Ascending aorta (tissue), 2 donors: ENCODE measurements around the gene TP53INP2. TPM values are rescaled to one million over a fixed set of nuclear protein-coding genes. Genes with fewer than 3 reads are reported as not detected.

Experiments
- DNase-seq, 2 donors: peaks; one replicate each; pipeline ENCODE4 v3.0.0-alpha.2; 2019; ENCODE audit warnings: low spot score in 2 of 2
- H3K27ac ChIP-seq, 2 donors: fragments of 200-600 bp; sonication (generic); one replicate each; pipeline ENCODE4 v1.5.1; 2016 to 2017; ENCODE audit warnings: mild to moderate bottlenecking in 1 of 2
- H3K27me3 ChIP-seq: fragments of 200-600 bp; sonication (generic); one replicate; pipeline ENCODE4 v1.5.1; 2017
- H3K36me3 ChIP-seq, 2 donors: fragments of 200-600 bp; sonication (generic); one replicate each; pipeline ENCODE4 v1.5.1; 2016
- H3K4me1 ChIP-seq, 2 donors: fragments of 200-600 bp; sonication (generic); one replicate each; pipeline ENCODE4 v1.5.1; 2016 to 2017; ENCODE audit warnings: mild to moderate bottlenecking in 1 of 2
- H3K4me3 ChIP-seq, 2 donors: fragments of 200-600 bp; sonication (generic); one replicate each; pipeline ENCODE4 v1.5.1; 2016 to 2017; ENCODE audit warnings: mild to moderate bottlenecking in 1 of 2
- H3K9me3 ChIP-seq, 2 donors: fragments of 200-600 bp; sonication (generic); one replicate each; pipeline ENCODE4 v1.5.1; 2016
- CTCF ChIP-seq, 3 experiments: fragments of 200-600 bp in 2 of 3; fragments of 450-650 bp in 1 of 3; sonication (generic) in 2 of 3; IDR thresholded peaks; one replicate each; pipeline ENCODE4 v1.5.1; 2016 to 2019; ENCODE audit warnings: antibody characterized with exemption in 3 of 3, mild to moderate bottlenecking in 1 of 3, moderate library complexity in 1 of 3
- intact Hi-C: fragments of 100-400 bp; cut with DNase I; formaldehyde crosslinking; loops from one replicate; pipeline ENCODE4 v1.15.1; 2023
- total RNA-seq: library from RNA; depleted of rRNA; stranded (reverse); fragments of >200 nt; gene quantifications from one replicate; pipeline ENCODE4 v1.1.0, GENCODE V29; 2016

Gene TP53INP2
- total RNA-seq, 1 donor from 2014 or later = 6.2 TPM

GRCh38 chr20:34724172-34724571 lies 20.0 kb downstream of the TP53INP2 start:
- intact Hi-C loops = no loop called here
- H3K36me3 ChIP-seq = peaks cover 35 to 48% of the 10 kb centered on the region in 2 donors

GRCh38 chr20:34729416-34729815 lies 25.3 kb downstream of the TP53INP2 start:
- no peak for DNase-seq
- H3K4me3 ChIP-seq = no peak overlapping the region
- no peaks in the 10 kb centered on the region for H3K9me3 ChIP-seq
- no peaks in the 10 kb centered on the region for H3K27me3 ChIP-seq
- H3K4me1 ChIP-seq = no peaks in the 10 kb centered on the region
- peaks cover 56 to 72% of the 10 kb centered on the region in 2 donors for H3K36me3 ChIP-seq
- no peak for TF ChIP-seq CTCF (IDR thresholded peaks at IDR 0.05)
- intact Hi-C loops = no loop called here
- no peak overlapping the region for H3K27ac ChIP-seq

More at GRCh38 chr20:34724172-34724571, 20.0 kb downstream of the TP53INP2 start:
- H3K4me3 ChIP-seq = no peak overlapping the region
- DNase-seq = no peak
- H3K9me3 ChIP-seq = no peaks in the 10 kb centered on the region
- no peaks in the 10 kb centered on the region for H3K27me3 ChIP-seq
- H3K27ac ChIP-seq = no peak overlapping the region
- no peak for TF ChIP-seq CTCF (IDR thresholded peaks at IDR 0.05)
- no peaks in the 10 kb centered on the region for H3K4me1 ChIP-seq

GRCh38 chr20:34732523-34732922 lies 28.4 kb downstream of the TP53INP2 start:
- H3K4me3 ChIP-seq = no peak overlapping the region
- H3K27ac ChIP-seq = no peak overlapping the region
- no peaks in the 10 kb centered on the region for H3K4me1 ChIP-seq
- intact Hi-C loops = no loop called here
- H3K27me3 ChIP-seq = no peaks in the 10 kb centered on the region
- no peaks in the 10 kb centered on the region for H3K9me3 ChIP-seq
- no peak for DNase-seq
- no peak for TF ChIP-seq CTCF (IDR thresholded peaks at IDR 0.05)
- H3K36me3 ChIP-seq = peaks cover 29 to 51% of the 10 kb centered on the region in 2 donors

GRCh38 chr20:34736106-34736735 lies 32.1 kb downstream of the TP53INP2 start:
- DNase-seq = no peak
- intact Hi-C loops = no loop called here
- no peak overlapping the region for H3K4me3 ChIP-seq
- H3K4me1 ChIP-seq = no peaks in the 10 kb centered on the region
- no peak overlapping the region for H3K27ac ChIP-seq
- no peaks in the 10 kb centered on the region for H3K27me3 ChIP-seq
- peaks cover 30 to 53% of the 10 kb centered on the region in 2 donors for H3K36me3 ChIP-seq
- H3K9me3 ChIP-seq = no peaks in the 10 kb centered on the region
- TF ChIP-seq CTCF (IDR thresholded peaks at IDR 0.05) = no peak

- H3K4me1 ChIP-seq = no peaks in the 10 kb centered on the region
- H3K27me3 ChIP-seq = no peaks in the 10 kb centered on the region
- intact Hi-C loops = no loop called here
- no peaks in the 10 kb centered on the region for H3K9me3 ChIP-seq
- H3K4me3 ChIP-seq = no peak overlapping the region
- no peak overlapping the region for H3K27ac ChIP-seq
- peaks cover 60 to 62% of the 10 kb centered on the region in 2 donors for H3K36me3 ChIP-seq
- DNase-seq = no peak
- TF ChIP-seq CTCF (IDR thresholded peaks at IDR 0.05) = no peak
Observed at GRCh38 chr20:34743039-34743438, 38.9 kb downstream of the TP53INP2 start.

- no peak for DNase-seq
- Histone ChIP-seq H3K9me3 (no peaks in the 10 kb centered on the region), H3K4me1 (no peaks in the 10 kb centered on the region), H3K27ac (no peak overlapping the region), H3K4me3 (no peak overlapping the region), H3K36me3 (peaks cover 65 to 67% of the 10 kb centered on the region in 2 donors), H3K27me3 (no peaks in the 10 kb centered on the region)
- no peak for TF ChIP-seq CTCF (IDR thresholded peaks at IDR 0.05)
- intact Hi-C loops = no loop called here
Observed at GRCh38 chr20:34744340-34744739, 40.2 kb downstream of the TP53INP2 start.
